ENCODE results near the gene ACTRT2.

- TF ChIP-seq EZH2phosphoT487 (IDR thresholded peaks at IDR 0.05; ENCODE audit: insufficient read depth, low read depth) (no peak), EZH2 (IDR thresholded peaks at IDR 0.05; ENCODE audit: insufficient read depth, poor library complexity, severe bottlenecking) (no peak)
Measured at GRCh38 chr1:2998503-2999100, 22.7 kb upstream of the ACTRT2 start.
